A549 treated with Hydrocortisone at 1 μM for 4 hours (cell line): ENCODE measurements around the gene VPS16. TPM values are rescaled to one million over a fixed set of nuclear protein-coding genes. Genes with fewer than 3 reads are reported as not detected.

ENCODE experiments used
- total RNA-seq: library from RNA; stranded (reverse); fragments of 200-300 nt; extraction: Qiagen RNA extraction; gene quantifications from 5 replicates; pipeline ENCODE4 v1.2.3, GENCODE V29; 2022

VPS16 gene
- total RNA-seq = 27.3 to 34.0 TPM (median 32.0 TPM) in 5 replicates

DNA sequence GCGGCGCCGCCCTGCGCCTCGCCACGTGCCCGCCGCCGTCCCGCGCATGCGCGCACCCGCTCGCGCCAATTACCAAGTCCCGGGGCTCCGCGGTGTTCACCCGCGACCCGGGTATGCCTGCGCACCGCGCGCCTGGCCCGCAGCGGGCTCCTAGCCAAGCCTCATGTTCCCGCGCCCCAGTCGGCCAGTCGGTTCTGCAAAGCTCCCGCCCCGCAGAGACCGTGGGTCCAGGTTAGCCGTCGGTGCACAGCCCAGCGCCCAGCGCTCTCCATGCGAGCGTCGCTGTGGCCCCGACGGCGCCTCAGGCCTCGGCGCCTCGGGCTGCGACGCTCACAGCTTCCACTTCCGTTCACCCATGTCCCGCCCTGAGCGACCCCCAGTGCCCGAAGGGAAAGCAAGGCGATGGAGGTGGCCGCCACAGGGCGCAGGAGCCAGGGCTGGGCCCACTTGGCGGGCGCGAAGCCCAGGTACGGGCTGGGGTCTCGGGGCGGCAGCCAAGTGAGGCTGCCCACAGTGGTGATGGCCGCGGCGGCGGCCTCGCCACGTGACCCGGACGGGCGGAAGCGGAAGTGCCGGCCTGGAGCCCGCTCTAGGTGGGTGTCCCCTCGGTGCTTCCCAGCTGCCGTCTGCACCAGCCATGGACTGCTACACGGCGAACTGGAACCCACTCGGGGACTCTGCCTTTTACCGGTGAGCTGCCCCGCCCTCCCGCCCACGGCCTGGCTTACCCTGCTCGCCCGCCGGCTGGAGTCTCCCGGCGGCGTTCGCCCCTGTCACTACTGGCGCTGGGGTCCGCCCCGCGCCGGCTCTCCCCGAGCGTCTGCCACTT, at the start of gene VPS16, which contains the start of gene PCED1A:
Gene VPS16, plus strand, starts transcription at position 608 of the 829 bp plus-strand sequence. Its CDS starts 30 bp downstream, at position 638.
Gene PCED1A, minus strand, starts transcription at position 518 of the 829 bp plus-strand sequence. CDS start 743 bp downstream, outside the sequence.

DNA sequence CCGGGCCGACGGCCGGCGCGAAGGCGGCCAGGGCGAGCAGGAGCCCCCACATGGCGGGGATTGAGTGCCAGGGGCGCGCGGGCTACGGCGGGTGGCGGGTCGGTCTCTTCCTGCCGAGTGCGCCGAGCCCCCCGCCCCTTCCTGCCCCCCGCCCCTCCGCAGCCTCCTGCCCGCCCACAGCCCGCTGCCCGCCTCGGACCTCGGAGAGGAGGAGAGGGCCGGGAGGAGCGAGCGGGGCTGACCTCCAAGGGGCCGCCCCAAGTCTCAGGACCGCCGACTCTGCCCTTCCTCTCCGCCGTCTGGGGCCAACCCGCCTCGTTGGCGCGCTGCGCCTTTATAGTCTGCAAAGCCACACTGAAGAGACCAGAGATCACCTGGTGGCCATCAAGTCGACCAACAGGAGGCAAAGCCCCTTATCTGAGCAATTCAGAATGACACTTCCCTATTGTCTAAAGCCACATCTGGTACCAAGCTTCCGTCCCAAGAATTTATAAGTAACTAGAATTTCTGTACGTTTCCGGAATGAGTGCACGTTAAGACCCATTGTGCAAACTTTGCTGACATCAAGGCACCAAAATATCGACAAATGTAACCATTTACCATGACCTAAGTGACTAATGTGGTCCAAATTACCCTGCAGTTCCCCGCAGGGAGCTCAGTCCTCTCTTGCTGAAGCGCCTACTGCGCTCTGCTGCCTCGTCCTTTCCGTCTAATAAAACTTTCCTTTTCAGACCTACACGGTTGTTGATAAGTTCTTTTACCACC, 39.8 kb upstream of the VPS16 start, which contains the start of gene CPXM1:
Gene CPXM1, minus strand, starts transcription at position 107 of the 765 bp plus-strand sequence. Its CDS starts 55 bp downstream, at position 52.

DNA sequence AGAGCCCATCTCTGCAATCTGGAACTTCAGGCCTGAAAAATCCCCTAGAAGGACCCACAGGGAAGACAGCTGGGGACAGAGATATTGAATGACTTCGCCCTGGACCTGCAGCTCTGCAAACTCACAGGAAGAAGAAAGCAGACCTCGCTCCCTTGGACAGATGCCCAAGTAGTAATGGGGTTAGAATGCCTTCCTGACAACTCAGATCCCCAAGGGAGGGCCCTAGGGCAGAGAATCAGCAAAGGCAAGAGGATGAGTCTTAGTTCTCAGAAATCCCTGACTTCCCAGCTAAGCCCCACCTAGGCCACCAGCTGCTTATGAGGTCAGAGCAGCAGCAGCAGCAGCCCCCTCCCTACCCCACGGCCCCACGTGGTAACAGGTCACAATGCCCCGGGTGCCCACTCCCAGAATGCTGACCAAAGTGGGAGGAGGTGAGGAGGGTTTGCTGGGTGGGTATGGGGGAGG, 25.9 kb upstream of the VPS16 start, which contains the start of gene C20orf141:
Gene C20orf141, plus strand, starts transcription at position 401 of the 465 bp plus-strand sequence. CDS start 198 bp downstream, outside the sequence.

DNA sequence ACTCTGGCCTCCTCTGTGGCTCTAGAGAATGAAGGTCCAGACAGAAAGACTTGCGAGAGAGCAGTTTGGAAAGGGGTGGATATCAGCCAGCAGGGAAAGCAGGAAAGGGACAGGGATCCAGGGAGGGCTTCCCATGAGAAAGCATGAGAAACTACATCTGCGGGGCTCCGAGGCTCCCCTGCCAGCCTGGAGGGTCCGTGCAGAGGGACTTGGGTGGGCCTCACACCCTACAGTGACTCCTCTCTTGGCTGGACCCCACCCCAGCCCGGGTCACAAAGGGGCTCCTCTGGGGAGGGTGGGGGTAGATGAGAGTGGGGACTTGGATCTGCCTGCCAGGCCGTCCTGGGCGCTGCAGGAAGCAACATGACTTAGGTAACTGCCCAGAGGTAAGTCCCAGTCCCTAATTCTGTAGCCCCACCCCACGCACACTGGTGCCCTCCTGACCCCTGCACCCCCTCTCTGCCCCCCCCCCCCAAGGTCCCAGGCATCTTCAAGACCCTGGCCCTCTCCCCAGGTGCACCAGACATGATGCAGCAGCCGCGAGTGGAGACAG, 24.4 kb upstream of the VPS16 start, which contains the start of gene TMEM239:
Gene TMEM239, plus strand, starts transcription at position 335 of the 553 bp plus-strand sequence. Its CDS starts 191 bp downstream, at position 526.

DNA sequence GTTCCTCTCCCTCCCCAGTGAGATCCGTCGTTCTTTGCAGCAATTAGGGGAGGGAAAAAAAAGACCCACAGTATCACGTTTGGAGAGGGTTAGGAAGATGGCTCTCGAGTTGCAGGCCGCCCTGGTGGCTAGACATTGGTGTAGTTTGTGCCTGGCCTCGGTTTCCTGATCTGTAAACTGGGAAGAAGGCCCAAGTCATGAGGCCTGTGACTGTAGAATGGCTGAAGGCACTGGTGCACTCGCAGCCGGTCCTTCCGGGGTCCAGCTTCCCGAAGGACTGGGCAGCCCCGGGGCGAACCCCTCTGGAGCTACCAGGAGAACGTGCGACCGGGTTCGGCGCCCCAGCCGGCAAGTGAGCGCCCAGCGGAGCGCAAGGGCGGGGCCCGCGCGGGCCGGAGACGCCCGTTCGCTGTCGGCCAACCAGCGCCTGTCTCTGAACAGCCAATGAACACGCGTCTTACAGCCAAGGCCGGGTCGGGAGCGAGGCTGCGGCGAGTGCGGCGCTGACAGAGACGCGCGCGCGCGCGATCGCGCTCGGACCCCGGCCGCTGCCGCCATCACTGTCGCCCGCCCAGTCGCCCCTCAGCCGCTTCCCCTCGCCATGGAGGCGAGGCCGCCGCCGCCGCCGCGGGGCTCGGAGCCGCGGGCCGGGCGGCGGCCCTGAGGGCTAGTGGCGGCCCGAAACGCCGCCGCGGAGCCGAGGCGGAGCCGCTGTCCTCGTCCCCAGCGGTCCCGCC, 32.6 kb downstream of the VPS16 start, which contains the start of gene PTPRA:
Gene PTPRA, plus strand, starts transcription at position 472 of the 737 bp plus-strand sequence. CDS start 90,797 bp downstream, outside the sequence.

Other genes with a start within 250 kb of the VPS16 start
- gene NOP56, start 188.1 kb upstream of the VPS16 start, total RNA-seq = 545 to 647 TPM (median 584 TPM) in 5 replicates
- 127 to 136 TPM (median 133 TPM) in 5 replicates for gene IDH3B, start 176.5 kb upstream of the VPS16 start, total RNA-seq
- 2.2 to 5.1 TPM (median 2.7 TPM) in 5 replicates for gene EBF4, start 148.0 kb upstream of the VPS16 start, total RNA-seq
- 0.06 TPM in 1 of 5 replicates, not detected in the others for gene CPXM1, start 40.1 kb upstream of the VPS16 start, total RNA-seq
- 0.28 to 0.69 TPM (median 0.53 TPM) in 5 replicates for gene C20orf141, start 25.8 kb upstream of the VPS16 start, total RNA-seq
- 0.03 to 0.07 TPM in 2 of 5 replicates, not detected in the others for gene TMEM239, start 24.4 kb upstream of the VPS16 start, total RNA-seq
- 19.7 to 28.2 TPM (median 26.6 TPM) in 5 replicates for gene PCED1A, start 90 bp upstream of the VPS16 start, total RNA-seq
- gene PTPRA, start 32.7 kb downstream of the VPS16 start, total RNA-seq = 31.3 to 43.9 TPM (median 37.7 TPM) in 5 replicates
- gene GNRH2, start 202.9 kb downstream of the VPS16 start, total RNA-seq = 0.16 to 0.34 TPM (median 0.27 TPM) in 4 of 5 replicates, not detected in the other
- 102 to 153 TPM (median 148 TPM) in 5 replicates for gene MRPS26, start 205.3 kb downstream of the VPS16 start, total RNA-seq
- not detected in 5 replicates for gene OXT, start 230.9 kb downstream of the VPS16 start, total RNA-seq
- gene AVP, start 244.0 kb downstream of the VPS16 start, total RNA-seq = not detected in 5 replicates